ENCODE data around the gene GBA3.

DNA sequence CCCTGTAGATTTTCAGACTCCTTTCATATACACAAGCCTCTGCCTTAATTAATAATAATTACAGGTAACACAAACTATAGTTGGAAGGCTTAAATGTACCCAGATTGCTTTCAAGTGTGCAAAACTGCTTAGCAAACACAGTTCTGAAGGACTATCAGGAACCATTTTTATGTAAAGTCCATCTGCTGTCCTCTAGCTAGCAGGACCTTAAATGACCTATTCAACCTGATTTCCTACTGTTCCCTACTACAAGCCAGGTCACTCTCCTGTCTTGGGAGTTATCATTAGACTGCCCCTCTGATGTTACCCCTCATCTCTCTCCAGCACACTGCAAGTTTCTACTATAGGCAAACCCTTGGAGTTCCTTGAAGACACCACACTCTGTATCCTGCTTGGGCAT lies 157.3 kb downstream of the GBA3 start:
- TF ChIP-seq, protein P1, sequence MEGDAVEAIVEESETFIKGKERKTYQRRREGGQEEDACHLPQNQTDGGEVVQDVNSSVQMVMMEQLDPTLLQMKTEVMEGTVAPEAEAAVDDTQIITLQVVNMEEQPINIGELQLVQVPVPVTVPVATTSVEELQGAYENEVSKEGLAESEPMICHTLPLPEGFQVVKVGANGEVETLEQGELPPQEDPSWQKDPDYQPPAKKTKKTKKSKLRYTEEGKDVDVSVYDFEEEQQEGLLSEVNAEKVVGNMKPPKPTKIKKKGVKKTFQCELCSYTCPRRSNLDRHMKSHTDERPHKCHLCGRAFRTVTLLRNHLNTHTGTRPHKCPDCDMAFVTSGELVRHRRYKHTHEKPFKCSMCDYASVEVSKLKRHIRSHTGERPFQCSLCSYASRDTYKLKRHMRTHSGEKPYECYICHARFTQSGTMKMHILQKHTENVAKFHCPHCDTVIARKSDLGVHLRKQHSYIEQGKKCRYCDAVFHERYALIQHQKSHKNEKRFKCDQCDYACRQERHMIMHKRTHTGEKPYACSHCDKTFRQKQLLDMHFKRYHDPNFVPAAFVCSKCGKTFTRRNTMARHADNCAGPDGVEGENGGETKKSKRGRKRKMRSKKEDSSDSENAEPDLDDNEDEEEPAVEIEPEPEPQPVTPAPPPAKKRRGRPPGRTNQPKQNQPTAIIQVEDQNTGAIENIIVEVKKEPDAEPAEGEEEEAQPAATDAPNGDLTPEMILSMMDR (IDR thresholded peaks at IDR 0.05): no peak
- TF ChIP-seq POLR2A (IDR thresholded peaks at IDR 0.05) (no peak), EP300 (IDR thresholded peaks at IDR 0.05) (no peak), POLR2AphosphoS5 (IDR thresholded peaks at IDR 0.05) (no peak)

All from gastroesophageal sphincter (tissue), 3 donors.